ENCODE results near the gene C3orf18. TPM values are rescaled to one million over a fixed set of nuclear protein-coding genes. Genes with fewer than 3 reads are reported as not detected.
"Not testable (repeated sequence)": the region's sequence is repeated elsewhere in the genome, so short reads cannot be mapped to it uniquely, and the experiment has no call there.

C3orf18 gene
- total RNA-seq, 2 donors from 2014 or later = 7.8 to 19.0 TPM

DNA sequence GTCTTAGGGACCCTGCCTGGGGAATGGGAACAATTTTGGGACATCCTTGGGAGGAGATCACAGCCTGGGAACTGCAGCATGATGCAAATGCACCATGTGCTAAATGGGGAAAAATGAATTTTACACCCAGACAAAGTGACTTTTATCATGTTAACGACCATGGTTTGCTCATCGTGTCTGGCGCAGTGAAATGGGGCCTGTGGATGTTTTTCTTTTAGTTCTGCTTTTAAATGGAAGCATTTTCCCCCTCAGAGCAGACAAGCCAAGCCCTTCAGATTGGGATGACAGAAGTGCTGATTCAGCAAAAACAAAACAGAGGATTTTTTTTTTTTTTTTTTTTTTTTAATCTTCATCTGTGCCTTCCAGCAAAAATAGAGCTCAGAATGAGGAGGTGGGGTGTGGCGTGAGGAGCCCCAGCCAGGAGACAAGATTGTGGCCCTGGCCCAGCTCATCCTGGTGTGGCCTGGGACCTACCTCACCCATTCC is 49.8 kb downstream of the C3orf18 start:
- ATAC-seq (ENCODE audit: insufficient number of reproducible peaks, low FRiP score, low read depth) (no peak), DNase-seq (ENCODE audit: low spot score) (no peak)
- Histone ChIP-seq H3K4me3 (no peak overlapping the region), H3K27me3 (replicated peaks; ENCODE audit: insufficient read depth) (no peaks in the 10 kb centered on the region), H3K27ac (no peak overlapping the region), H3K36me3 (no peaks in the 10 kb centered on the region), H3K4me1 (ENCODE audit: control insufficient read depth in 1 of 2, low read depth in 2 of 2) (peaks cover 0 to 19% of the 10 kb centered on the region in 2 donors), H3K9me3 (no peaks in the 10 kb centered on the region)
- TF ChIP-seq CTCF (IDR thresholded peaks at IDR 0.05) = no peak

DNA sequence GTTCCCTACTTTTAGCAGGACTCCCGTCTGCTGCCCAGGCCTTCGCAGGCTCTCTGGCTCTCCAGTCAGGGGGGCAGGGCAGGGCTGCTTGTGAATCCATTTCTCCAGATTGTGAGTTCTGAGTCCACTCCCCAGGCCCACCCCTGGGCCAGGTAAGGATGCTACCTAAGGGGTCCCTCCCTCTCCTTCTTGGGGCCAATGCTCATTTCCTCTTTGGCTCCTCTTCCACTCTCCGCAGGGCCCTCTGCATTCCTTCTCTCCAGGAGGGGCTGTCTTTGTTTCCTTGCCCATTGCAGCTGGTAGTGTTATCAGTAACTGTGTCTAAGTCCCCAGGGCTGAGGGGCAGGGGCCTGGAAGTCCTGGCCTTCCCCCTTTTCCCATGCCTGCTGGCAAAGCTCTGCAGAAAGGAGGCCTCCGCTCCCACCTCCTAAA is 51.1 kb downstream of the C3orf18 start:
- Histone ChIP-seq H3K4me3 (peak overlapping the region; percentile 63), H3K27me3 (replicated peaks; ENCODE audit: insufficient read depth) (no peaks in the 10 kb centered on the region), H3K27ac (peak overlapping the region in 1 of 2 donors; percentile 39), H3K4me1 (ENCODE audit: control insufficient read depth in 1 of 2, low read depth in 2 of 2) (peaks cover 0 to 19% of the 10 kb centered on the region in 2 donors), H3K36me3 (no peaks in the 10 kb centered on the region), H3K9me3 (no peaks in the 10 kb centered on the region)
- DNase-seq (ENCODE audit: low spot score) (no peak), ATAC-seq (ENCODE audit: insufficient number of reproducible peaks, low FRiP score, low read depth) (no peak)
- no peak for TF ChIP-seq CTCF (IDR thresholded peaks at IDR 0.05)

DNA sequence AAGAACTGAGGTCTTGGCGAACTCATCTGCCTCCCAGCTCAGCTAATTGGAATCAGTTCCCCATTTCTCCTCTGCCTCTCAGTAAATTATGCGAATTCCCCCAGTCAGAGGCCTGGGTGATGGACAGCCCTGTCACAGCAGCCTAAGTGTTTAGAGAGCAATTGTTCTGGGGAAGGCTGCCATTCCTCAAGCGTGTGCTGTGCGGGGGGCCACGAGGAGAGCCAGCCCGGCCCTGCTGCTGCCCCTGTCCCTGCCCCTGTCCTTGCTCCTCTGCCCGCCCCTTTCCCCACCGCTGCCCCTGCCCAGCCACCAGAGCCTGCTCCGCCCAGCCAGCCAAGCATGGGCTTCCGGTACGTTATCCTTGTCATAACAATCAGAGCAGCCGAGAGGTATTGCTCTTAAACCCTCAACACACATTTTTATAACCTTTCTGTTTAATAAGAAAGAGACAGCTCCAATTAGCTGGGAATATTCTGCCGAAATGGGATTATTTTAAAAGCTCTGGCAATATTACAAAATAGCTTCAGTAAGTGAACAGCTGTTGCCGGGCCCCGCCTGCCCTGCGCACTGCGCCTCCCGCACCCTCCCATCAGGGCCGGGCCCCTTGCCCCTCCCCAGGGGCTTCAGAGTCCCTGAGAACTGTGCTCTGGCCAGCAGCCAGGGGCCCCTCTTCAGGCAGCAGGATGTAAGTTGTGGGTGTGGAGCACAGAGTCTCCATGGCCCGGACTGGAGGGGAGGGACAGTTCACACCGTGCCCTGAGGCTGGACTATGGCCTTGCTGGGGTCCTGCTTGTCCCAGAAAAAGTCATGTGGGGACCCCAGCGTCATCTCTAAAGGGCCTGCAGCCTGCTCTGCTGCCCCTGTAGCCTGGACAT is 51.7 kb downstream of the C3orf18 start:
- DNase-seq (ENCODE audit: low spot score) (no peak), ATAC-seq (ENCODE audit: insufficient number of reproducible peaks, low FRiP score, low read depth) (no peak)
- H3K4me3 ChIP-seq = peak overlapping the region; percentile 63
- H3K9me3 ChIP-seq = no peaks in the 10 kb centered on the region
- H3K36me3 ChIP-seq = no peaks in the 10 kb centered on the region
- H3K4me1 ChIP-seq (ENCODE audit: control insufficient read depth in 1 of 2, low read depth in 2 of 2) = peaks cover 0 to 19% of the 10 kb centered on the region in 2 donors
- H3K27me3 ChIP-seq (replicated peaks; ENCODE audit: insufficient read depth) = no peaks in the 10 kb centered on the region
- no peak for TF ChIP-seq CTCF (IDR thresholded peaks at IDR 0.05)
- H3K27ac ChIP-seq = peak overlapping the region in 1 of 2 donors; percentile 39

DNA sequence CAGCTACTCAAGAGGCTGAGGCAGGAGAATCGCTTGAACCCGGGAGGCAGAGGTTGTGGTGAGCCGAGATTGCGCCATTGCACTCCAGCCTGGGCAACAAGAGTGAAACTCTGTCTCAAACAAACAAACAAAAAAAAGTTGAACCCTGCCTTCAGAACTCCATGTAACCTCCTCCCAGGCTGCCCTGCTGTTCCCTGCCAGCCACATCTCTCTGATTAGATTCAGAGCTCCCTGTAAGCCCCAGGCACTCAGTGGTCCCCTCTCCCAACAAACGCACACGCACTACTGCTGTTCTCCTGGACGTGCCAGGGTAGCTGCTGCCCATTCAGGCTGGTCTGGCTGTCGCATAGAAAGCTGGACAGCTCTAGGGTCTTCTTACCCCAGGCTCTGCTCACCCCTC is 54.6 kb downstream of the C3orf18 start:
- not testable (repeated sequence) for H3K4me3 ChIP-seq; H3K27me3 ChIP-seq (replicated peaks; ENCODE audit: insufficient read depth); DNase-seq (ENCODE audit: low spot score); H3K27ac ChIP-seq; H3K36me3 ChIP-seq; H3K9me3 ChIP-seq; ATAC-seq (ENCODE audit: insufficient number of reproducible peaks, low FRiP score, low read depth)
- H3K4me1 ChIP-seq (ENCODE audit: control insufficient read depth in 1 of 2, low read depth in 2 of 2) = peaks cover 0 to 19% of the 10 kb centered on the region in 2 donors

GRCh38 chr3:50512131-50512530 is 55.4 kb downstream of the C3orf18 start:
- Histone ChIP-seq H3K4me1 (ENCODE audit: control insufficient read depth in 1 of 2, low read depth in 2 of 2) (peaks cover 0 to 19% of the 10 kb centered on the region in 2 donors), H3K27me3 (replicated peaks; ENCODE audit: insufficient read depth) (no peaks in the 10 kb centered on the region), H3K4me3 (no peak overlapping the region), H3K9me3 (no peaks in the 10 kb centered on the region), H3K27ac (no peak overlapping the region), H3K36me3 (no peaks in the 10 kb centered on the region)
- no peak for TF ChIP-seq CTCF (IDR thresholded peaks at IDR 0.05)
- ATAC-seq (ENCODE audit: insufficient number of reproducible peaks, low FRiP score, low read depth) (no peak), DNase-seq (ENCODE audit: low spot score) (no peak)

Measured in thoracic aorta (tissue), 2 donors.